IPS-18a (cell line): Measurements from ENCODE around the gene CCL7.

Source experiments
- H3K27ac ChIP-seq: one replicate; pipeline ENCODE4 v1.5.1; 2013; ENCODE audit warnings: low read length
- H3K27me3 ChIP-seq: one replicate; pipeline ENCODE4 v1.6.1; 2013; ENCODE audit warnings: mild to moderate bottlenecking, low read length; ENCODE audit not compliant: control insufficient read depth, insufficient read depth
- H3K36me3 ChIP-seq: one replicate; pipeline ENCODE4 v1.6.1; 2013; ENCODE audit warnings: low read depth, low read length; ENCODE audit not compliant: control insufficient read depth
- H3K4me1 ChIP-seq: one replicate; pipeline ENCODE4 v1.6.1; 2013; ENCODE audit warnings: low read depth, low read length; ENCODE audit not compliant: control insufficient read depth
- H3K4me3 ChIP-seq: one replicate; pipeline ENCODE4 v1.5.1; 2013; ENCODE audit warnings: low read length
- H3K9ac ChIP-seq: one replicate; pipeline ENCODE4 v1.6.1; 2013; ENCODE audit warnings: mild to moderate bottlenecking, low read length, moderate library complexity
- H3K9me3 ChIP-seq: one replicate; pipeline ENCODE4 v1.6.1; 2013; ENCODE audit warnings: low read depth, low read length; ENCODE audit not compliant: control insufficient read depth

CCL7 gene

DNA sequence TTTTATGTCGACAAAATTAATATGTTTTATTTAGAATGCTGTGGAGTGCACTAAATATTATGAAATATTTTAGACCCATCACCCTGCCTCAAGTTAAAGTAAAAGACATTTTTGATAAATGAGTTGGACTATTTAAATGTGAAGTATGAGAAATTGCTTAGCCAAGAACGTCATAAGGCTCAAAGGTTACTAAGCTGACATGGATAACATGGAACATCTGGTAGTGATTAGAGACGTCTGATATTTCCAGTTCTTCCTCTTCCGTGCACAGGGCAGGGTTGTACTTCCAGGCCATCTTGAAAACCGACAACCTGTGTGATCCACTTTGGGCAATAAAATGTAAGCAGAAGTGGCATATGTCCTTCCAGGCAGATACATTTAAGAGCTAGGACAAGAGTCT lies 42.1 kb downstream of the CCL7 start:
- Histone ChIP-seq H3K9me3 (no peaks in the 10 kb centered on the region), H3K27me3 (no peaks in the 10 kb centered on the region), H3K4me3 (no peak overlapping the region), H3K36me3 (no peaks in the 10 kb centered on the region), H3K4me1 (no peaks in the 10 kb centered on the region), H3K9ac (no peak overlapping the region), H3K27ac (no peak overlapping the region)

DNA sequence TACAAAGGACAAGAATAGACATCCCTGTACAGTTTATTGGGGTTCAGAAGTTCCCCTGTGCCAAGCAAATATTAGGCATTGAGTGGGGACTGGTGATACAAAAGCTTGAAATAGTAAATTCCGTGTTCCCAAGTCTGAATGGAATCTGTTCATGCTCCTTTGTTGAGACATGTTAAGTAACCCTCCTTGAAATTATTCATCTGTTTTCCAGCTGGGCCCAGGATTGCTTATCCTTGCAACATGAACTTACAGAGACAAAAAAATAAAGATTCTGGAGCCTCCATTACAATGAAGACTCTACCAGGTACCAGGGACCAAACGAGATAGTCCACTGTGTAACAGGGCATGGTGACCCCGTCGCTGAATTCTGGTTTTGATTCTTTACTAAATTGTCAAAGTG lies 43.1 kb downstream of the CCL7 start:
- no peak overlapping the region for H3K9ac ChIP-seq
- H3K4me3 ChIP-seq: no peak overlapping the region
- H3K36me3 ChIP-seq: no peaks in the 10 kb centered on the region
- no peaks in the 10 kb centered on the region for H3K4me1 ChIP-seq
- H3K9me3 ChIP-seq: no peaks in the 10 kb centered on the region
- H3K27ac ChIP-seq: no peak overlapping the region
- no peaks in the 10 kb centered on the region for H3K27me3 ChIP-seq

DNA sequence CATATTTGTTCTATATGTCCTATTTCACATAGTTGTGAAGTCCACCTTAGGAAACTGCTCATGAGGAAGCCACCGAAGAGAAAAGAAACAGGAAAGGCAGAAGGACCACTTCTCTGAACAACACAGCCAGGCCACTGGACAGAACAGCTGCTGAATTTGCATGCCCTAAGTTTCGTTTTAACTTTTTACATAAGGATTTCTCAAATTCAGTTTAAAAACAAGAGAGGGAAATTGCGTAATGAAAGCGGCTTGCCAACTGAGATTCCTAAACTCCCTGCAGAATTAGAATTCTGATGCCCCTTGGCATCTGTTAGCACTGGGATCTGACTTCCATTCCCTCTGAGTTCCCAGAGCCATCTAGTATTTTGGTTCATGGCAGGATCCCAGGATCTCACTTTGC lies 44.3 kb downstream of the CCL7 start:
- Histone ChIP-seq H3K9ac (no peak overlapping the region), H3K36me3 (no peaks in the 10 kb centered on the region), H3K4me3 (no peak overlapping the region), H3K27ac (no peak overlapping the region), H3K9me3 (no peaks in the 10 kb centered on the region), H3K27me3 (no peaks in the 10 kb centered on the region), H3K4me1 (no peaks in the 10 kb centered on the region)

DNA sequence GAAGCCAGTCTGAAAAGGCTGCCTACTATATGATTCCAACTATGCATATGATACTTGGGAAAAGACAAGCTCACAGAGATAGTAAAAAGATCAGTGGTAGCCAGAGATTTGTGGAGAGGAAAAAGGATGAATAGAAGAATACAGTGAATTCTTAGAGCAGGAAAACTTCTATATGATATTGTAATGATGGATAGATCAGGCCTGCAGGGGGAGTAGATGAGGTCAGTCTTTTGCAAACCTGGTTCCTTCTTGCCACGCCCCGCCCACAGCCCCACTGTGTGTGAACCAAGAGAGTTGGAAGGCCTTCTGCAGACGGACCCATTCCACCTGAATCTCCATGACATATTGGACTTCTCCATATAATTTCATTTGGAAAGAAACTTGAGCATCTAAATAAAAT lies 48.5 kb downstream of the CCL7 start:
- Histone ChIP-seq H3K4me1 (no peaks in the 10 kb centered on the region), H3K9ac (no peak overlapping the region), H3K4me3 (no peak overlapping the region), H3K27ac (no peak overlapping the region), H3K9me3 (no peaks in the 10 kb centered on the region), H3K27me3 (no peaks in the 10 kb centered on the region), H3K36me3 (no peaks in the 10 kb centered on the region)

DNA sequence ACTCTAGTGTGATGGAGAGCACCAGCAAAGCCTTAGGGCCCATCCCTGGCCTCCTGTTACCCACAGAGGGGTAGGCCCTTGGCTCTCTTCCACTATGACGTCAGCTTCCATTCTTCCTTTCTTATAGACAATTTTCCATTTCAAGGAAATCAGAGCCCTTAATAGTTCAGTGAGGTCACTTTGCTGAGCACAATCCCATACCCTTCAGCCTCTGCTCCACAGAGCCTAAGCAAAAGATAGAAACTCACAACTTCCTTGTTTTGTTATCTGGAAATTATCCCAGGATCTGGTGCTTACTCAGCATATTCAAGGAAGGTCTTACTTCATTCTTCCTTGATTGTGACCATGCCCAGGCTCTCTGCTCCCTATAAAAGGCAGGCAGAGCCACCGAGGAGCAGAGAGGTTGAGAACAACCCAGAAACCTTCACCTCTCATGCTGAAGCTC lies 49.0 kb downstream of the CCL7 start, which contains the start of gene CCL8:
CCL8 (plus strand) TSS at position 397 of the 445 bp plus-strand sequence. CDS start 67 bp downstream, outside the sequence.
- Histone ChIP-seq H3K4me3 (no peak within 1 kb of the TSS), H3K4me1 (no peaks in the 10 kb centered on the region), H3K9ac (no peak within 1 kb of the TSS)

More for the DNA sequence above, 49.0 kb downstream of the CCL7 start, which contains the start of gene CCL8:
- Histone ChIP-seq H3K9me3 (no peaks in the 10 kb centered on the region), H3K27ac (no peak within 1 kb of the TSS), H3K27me3 (no peaks in the 10 kb centered on the region), H3K36me3 (no peaks in the 10 kb centered on the region)
